ENCODE measurements around the gene MACC1.

- peak; percentile 43 for TF ChIP-seq CTCF (IDR thresholded peaks at IDR 0.05)
- no peak for TF ChIP-seq EZH2 (IDR thresholded peaks at IDR 0.05; ENCODE audit: borderline replicate concordance, insufficient read depth, low read depth, low read length, poor library complexity, severe bottlenecking)
These were observed 44.3 kb downstream of the MACC1 start for GRCh38 chr7:20172736-20173334.
